CD4-positive, alpha-beta T cell treated with Interferon gamma for 1 hour (primary cell): ENCODE data around the gene MRPS34.
"Not testable (repeated sequence)": the region's sequence is repeated elsewhere in the genome, so short reads cannot be mapped to it uniquely, and the experiment has no call there.

Experiments used
- DNase-seq: peaks from one replicate; pipeline ENCODE4 v3.0.0-alpha.2; 2020

Gene MRPS34

DNA sequence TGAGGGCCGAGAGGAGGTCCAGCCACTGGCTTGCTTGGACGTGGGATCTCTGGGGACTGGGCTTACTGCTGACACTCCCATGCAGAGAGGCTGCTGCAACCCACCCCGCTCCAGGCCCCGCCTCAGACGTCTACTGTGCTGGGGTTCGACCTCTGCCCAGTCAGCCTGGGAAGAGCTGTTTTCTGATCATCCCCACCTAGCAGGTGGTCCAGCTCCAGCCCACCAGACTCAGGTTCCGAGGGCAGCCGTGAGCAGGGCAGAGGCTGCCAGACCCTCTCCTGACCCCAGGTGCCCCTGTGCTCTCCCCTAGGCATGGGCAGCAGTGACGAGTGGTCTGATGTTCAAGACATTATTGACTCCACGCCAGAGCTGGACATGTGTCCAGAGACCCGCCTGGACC, 25.0 kb downstream of the MRPS34 start:
- DNase-seq: no peak

DNA sequence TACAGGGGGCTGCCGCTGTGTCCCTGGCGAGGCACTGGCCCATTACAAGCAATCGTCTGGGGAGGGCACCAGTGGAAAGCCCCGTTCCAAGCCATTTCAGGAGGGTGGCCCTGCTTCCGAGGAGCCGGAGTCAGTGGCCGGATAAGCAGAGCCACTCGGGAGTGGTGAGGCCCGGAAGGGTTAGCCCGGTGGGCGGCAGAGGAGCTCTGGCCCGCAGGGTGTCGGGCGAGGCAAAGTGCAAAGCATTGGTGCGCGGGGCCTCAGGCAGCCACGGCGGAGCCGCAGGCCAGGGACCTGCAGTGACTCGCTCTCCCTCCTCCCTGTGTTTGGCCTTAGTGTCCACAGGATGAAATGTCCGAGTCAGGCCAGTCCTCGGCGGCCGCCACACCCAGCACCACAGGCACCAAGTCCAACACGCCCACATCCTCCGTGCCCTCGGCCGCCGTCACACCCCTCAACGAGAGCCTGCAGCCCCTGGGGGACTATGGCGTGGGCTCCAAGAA, 26.2 kb downstream of the MRPS34 start:
- no peak for DNase-seq

DNA sequence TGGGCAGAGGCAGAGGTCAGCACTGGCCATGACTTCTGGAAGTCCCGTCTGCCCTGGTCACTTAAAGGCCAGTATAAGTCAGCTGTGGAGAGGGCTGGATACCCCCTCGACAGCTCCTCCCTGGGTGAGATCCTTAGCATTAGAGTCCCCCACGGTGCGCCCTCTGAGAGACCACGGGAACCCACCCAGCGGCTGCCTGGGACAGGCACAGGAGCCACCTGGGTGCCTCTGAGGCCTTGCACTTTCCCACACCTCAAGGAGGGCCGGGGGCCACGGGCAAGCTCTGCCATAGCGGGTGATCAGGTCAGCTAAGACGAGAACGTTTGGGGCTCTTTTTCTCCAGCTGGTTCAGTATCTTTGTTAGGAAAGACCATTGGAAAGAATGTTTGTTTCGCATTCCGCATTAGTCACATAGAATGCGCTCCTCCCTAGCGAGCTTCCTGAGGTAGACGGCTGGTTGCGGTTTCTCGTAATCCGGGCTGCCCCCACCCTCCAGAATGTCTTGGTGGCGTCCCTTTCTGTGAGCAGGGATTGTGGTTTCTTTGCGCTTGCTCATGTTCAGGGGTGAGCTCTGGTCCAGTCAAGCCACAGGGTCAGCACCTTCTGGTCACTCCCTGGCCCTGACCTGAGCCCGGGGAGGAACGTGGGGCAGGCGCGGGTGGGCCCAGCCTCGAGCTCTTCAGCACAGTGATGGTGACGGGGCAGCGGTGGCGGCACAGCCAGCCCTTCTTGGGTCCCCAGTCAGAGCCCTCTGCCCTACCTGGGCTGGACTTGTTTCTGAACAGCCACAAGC, 26.8 kb downstream of the MRPS34 start:
- no peak for DNase-seq

DNA sequence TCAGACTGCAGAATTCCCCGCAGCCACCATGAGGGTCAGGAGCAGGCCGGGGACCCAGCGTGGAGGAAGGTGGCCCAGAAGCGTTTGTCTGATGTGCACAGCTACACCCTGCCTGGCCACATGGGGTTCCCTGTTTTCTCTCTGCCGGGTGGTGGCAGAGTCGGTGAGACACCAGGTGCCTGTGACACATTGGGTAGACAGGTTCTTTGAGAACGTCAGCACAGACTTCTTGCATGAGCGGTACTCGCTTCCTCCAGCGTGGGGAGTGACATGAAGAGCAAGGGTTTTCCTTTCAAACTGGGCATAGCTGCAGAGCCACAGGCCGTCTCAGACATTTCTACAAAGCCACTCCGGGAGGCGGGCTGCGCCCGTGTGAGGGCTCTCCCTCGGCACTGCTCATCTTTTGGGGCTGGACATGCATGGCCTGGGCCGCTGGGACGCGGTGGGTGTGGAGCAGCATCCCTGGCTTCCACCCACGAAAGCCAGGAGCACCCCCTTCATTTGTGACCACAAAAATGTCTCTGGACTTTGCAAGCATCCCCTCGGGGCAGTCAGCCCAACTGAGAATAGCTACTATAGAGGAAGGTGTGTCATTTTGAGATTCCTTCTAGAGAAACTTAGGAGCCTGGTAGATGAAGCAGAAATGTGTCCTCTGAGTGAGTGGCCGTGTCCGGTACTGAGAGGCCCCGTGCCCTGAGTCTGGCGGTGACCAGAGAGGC, 27.6 kb downstream of the MRPS34 start:
- no peak for DNase-seq

DNA sequence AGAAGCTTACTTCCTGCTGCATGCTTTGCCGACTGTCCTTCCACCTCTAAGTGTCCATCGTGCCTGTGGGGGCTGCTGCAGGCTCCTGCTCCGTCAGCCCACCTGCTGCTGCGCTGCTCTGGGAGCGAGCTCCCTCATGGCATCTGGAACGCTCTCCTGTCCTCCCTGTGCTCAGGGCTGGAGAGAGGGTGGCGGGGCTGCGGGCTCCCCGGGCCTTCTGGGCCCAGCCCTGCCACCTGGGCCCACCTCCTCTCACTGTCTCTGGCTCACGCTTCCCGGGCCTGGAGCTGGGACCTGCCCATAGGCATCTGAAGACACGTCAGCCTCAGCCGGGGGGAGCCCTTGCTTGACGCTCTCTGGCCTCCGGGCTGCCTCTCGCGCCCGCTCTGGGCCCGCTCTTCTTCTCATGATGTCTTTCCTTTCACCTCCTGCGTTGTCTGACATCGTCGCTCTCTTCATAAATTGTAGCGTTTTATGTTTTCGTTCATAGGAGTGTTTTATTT, 28.5 kb downstream of the MRPS34 start:
- DNase-seq: no peak

DNA sequence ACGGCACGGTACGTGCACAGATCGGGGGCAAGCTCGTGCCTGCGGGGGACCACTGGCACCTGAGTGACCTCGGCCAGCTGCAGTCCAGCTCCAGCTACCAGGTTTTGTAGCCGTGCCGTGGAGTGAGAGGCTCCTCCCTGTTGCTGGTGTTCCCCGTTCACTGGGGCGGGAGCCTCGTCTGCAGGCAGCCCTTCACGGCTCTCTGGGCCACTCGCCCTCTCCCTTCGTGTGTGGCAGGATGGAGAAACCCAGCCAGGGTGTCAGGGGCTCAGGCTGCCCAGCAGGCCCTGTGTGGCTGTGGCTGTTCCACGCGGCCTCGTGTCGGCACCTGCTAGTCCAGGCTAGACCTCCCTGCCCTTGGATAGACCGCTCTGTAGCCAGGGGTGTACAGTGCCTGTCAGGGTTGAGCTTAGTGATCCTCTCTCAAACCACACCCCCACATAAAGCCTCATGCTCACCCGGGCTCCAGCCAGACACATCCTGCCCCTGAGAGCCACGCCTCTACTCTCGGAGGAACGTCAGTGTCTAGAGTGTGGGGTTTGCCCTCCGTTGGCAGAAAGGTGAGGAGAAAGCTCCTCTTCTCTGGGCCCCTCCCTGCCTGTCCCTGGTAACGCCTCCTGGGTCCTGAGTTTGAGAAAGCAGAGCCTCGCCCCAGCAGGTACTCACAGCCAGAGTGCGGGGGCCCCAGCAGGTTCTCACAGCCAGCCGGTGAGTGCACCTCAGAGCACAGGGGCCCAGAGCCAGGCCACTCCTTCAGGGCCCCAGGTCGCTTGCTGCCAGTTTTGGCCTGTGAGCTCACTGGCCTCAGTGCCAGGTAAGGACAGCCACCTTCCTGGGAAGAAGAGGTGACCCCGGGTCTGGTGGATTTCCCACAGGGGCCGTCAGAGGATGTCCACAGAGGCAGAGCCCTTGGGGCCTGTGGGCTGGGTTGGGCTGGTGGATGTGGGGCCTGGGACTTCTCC, 29.3 kb downstream of the MRPS34 start:
- DNase-seq: no peak

DNA sequence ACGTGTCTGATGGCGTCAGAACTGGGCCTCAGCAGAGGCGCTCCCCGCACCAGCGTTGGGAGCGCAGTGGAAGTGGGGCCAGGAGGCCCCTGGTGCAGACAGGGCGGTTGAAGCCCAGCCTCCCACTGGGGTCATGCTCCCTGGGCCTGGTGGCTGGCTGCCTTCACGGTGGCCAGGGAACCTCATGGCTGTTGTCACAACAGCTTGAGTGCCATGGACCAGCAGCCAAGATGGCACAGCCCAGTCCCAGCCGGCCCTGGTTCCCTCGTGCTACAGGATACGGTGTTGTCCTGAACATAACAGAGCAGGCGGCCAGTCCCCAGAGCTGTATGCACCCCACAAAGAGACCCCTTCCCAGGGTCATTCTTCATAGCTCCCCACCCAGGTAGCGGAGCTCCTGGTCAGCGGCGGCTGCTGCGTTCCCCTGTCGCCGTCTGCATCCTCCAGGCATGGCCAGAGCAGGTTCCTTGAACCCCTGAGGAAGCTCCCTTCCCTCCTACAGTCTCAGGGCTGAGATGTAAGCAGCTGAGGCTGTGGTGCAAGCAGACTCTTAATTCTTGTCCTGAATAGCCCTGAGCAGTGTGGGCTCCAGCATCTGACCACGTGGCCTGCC, 31.3 kb downstream of the MRPS34 start:
- no peak for DNase-seq

DNA sequence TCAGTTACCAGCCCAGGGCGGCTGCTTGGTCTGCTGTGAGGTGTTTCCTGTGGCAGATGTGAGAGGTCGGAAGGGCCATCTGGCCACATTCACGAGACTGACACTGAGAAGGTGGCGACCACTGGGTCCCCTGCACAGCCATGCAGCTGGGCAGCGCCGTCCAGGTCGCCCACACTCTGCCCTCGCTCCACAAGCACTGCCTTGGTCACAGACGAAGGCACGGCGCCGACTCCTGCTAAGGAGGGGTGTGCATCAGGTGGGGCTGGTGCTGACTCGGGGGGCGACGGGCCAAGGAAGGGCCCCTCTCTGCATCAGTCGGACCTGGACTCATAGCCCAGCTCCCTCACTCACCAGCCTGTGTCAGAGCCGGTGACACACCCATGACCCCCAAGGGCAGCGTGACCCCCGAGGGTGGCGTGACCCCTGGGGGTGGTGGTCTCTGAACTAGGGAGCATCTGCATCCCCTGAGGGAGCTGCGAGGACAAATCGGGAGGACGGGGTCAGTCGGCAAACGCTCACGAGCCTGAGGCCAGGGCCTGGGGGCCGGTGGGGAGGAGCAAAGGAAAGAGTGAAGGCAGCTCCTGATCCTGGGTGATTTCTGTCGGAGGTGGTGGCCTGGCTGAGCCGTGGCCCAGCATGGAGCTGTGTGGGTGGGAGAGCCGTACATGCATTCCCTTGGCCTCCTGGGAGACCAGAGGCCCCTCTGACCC, 32.0 kb downstream of the MRPS34 start:
- DNase-seq: no peak

DNA sequence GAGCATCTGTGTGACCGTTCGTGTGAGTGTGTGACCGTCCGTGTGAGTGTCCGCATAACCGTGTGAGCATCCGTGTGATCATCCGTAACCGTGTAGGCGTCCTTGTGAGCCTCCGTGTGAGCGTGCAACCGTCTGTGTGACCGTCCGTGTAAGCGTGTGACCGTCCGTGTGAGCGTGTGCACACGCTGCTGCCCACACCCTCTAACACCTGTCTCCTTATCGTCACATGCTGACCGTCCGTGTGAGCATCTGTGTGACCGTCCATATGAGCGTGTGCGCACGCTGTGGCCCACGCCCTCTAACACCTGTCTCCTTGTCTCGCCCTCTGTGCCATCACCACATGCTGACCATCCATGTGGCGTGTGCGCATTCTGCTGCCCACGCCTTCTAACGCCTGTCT, 32.7 kb downstream of the MRPS34 start:
- DNase-seq: no peak

DNA sequence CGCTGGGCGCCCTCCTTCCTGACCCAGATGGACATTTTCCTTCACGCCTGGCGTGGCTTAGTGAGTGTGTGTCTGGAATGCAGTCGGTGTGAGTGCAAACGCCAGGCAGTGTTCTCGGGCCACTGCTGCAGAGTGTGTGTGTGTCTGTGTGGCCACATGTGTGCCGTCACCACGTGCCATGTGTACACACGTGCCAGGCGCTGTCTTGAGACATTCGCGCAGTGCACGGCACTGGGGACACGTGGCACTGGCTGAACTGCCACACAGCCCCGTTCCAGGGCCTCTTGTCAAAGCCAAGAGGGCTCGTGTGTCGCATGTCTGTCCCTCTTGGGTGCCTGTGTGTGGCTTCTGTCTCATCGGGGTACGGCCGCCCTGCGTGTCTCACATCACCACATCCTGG, 38.1 kb downstream of the MRPS34 start:
- DNase-seq: no peak

DNA sequence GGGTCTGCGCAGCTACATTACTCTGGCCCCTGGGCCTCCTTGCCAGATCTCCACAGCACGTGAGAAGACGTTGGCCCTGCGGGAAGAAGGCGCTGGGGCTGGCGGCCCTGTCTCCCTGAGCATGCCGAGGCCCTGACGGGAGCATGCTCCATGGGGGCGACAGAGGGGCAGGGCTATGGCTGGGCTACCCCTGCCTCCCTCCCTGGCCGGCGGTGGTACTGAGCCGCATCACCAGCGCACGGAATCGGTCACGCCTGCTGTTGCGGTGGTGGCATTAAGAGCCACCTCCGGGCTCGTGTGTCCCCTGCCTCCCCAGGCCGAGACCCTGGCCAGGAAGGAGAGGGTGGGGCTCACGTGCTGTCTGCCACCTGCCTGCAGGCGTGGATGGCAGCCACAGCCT, 38.8 kb downstream of the MRPS34 start:
- DNase-seq: no peak

DNA sequence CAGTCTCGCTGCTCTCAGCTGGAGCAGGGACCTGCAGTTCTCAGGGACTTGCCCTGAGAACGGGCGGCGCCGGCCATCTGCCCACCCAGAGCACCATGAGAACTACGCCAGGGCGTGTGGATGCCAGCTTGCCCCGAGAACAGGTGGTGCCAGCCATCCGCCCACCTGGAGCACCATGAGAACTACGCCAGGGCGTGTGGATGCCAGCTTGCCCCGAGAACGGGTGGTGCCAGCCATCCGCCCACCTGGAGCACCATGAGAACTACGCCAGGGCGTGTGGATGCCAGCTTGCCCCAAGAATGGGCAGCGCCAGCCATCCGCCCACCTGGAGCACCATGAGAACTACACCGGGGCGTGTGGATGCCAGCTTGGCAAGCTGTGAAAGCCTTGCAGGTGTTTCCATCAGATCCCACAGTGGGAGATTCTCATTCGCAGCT, 40.4 kb downstream of the MRPS34 start:
- DNase-seq: not testable (repeated sequence)

DNA sequence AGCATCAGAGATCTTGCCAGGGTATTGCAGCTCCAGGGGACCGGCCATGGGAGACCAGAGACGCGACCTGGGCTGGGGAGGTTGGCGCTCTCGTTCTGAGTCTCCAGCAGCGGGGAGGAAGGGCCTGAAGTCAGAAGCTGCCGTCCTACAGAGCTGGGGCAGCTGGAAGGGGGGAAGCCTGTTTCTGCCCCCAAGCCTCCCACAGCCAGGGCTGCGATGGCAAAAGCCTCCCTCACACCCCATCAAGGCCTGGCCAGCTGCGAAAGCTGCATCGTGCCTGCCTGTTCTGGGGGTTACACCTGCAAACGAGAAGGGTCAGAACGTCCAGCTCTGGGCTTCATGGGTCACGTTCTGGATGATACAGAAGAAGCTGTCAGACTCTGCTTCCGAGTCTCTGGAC, 40.9 kb downstream of the MRPS34 start:
- no peak for DNase-seq

DNA sequence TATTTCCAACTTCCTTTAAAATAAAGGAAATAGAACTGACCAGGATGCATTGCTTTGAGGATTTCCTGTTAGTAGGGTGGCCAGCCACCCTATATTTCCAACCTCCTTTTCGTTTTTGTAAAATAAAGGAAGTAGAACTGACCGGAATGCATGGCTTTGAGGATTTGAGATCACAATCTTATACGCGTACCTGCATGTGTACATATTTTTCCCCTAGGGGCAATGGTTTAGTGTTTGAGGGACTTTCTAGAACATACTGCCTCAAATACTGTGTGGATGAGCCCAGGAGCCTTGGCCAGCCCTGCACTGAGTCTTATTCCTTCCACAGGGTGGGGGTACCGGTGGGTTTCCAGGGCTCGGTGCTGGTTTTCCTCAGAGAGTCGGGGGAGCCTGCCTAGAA, 41.3 kb downstream of the MRPS34 start:
- no peak for DNase-seq

DNA sequence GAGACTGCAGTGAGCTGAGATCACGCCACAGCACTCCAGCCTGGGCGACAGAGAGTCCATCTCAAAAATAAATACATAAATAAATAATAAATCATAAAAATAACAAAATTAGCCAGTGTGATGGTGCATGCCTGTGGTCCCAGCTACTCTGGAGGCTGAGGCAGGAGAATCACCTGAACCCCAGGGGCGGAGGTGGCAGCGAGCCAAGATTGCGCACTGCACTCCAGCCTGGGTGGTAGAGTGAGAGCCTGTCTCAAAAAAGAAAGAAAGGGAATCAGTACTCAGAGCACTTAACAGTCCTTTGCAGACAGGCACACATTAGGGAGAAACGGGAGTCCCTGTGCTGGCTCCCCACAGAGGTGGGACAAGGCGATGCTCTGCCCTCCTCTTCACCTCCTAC, 41.9 kb downstream of the MRPS34 start:
- DNase-seq: no peak

DNA sequence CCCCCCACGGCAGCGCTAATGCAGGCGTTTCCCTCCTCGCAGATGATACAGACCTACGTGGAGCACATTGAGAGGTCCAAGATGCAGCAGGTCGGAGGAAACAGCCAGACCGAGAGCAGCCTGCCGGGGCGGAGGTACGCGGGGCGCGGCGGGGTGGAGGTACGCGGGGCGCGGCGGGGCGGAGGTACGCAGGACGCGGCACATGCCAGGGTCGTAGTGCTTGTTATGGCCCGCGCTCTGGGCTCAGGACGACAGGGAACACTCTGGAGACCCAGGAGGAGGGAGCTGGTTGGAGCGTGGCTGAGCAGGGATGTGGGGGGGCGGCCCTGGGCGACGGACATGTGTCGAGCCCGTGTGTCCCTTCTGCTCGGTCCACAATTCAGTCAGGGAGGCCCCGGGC, 43.5 kb downstream of the MRPS34 start:
- DNase-seq: no peak

DNA sequence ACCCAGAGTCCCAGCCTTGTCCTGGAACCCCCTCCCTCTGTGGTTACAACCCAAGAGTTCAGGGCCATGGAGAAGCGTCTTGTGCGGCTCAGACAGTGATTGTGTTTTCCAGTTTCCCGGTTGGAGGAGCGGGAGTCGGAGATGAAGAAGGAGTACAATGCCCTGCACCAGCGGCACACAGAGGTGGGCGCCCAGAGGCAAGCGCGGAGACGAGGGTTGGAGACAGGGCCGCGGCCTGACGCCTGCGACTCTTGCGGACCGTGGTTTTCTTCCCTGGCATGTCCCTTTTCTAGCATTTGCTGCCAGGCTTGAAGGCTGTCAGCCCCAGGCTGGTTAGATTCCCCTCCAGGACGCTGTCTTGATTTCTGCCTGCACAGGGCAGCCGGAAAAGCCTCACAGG, 43.9 kb downstream of the MRPS34 start:
- DNase-seq: no peak

DNA sequence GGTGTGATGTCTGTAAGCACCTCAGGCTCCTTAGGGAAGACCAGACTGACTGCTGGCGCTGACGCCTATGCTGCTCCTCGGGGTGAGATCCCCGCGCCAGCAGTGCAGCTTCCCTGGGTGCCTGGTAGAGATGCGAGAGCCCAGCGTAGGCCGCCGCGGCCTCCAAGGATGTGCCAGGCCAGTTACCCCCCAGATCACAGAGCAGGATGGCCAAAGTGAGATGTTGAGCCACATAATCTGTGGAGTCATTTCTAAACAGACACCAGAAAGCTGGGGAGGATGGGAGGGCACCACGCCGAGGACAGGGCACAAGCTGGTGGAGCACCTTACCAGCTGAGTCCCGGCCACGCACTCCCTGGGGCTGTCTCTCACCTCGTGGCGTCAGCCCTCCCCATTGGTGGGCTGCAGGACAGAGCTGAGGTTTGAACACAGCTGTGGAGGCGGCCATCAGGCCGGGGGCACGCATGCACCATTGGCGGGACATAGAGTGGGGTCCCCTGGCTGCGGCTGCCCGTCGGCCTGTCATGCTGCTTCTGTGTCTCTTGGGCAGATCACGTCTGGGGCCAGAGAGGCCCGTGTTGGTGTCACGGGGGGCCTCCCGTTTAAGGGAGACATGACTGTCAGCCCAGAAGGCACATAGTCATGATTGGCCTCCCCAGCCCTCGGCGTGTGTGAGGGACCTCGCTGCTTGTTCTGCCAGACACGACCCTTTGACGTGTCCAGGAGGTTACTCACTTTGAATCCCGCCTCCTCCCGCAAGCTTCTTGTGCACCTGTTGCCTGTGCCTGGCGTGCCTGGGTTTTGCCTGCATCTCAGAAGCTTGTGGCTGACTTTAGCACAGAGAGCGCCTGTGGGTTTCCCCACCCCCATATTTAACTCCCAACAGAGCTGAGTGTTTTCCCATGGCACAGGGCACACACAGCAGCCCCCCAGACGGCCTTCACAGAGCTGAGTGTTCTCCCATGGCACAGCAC, 45.0 kb downstream of the MRPS34 start:
- DNase-seq: no peak

DNA sequence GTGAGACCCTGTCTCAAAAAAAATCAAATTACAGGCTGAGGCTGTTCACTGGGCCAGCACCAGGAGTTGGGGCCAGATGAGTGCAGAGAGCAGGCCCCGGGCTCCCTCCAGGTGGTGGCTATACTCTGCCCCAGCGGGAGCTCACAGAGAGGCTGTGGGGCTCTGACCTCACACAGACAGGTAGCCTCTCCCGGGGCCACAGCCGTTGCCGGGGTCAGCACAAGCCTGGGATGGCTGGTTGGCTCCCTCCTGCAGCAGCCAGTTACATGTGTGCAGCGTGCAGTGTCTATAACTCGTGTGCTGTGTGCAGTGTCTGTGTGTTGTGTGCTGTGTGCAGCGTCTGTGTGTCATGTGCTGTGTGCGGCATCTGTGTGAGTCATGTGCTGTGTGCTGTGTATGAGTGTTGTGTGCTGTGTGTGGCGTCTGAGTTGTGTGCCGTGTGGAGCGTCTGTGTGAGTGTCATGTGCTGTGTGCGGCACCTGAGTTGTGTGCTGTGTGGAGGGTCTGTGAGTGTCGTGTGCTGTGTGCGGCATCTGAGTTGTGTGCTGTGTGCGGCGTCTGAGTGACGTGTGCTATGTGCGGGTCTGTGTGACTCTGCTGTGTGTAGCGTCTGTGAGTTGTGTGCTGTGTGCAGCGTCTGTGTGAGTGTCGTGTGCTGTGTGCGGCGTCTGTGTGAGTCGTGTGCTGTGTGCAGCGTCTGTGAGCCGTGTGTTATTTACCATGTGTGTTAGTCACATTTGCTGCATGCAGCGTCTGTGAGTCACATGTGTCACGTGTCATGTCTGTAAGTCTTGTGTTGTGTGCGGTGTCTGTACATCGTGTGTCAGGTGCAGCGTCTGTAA, 46.1 kb downstream of the MRPS34 start:
- no peak for DNase-seq

DNA sequence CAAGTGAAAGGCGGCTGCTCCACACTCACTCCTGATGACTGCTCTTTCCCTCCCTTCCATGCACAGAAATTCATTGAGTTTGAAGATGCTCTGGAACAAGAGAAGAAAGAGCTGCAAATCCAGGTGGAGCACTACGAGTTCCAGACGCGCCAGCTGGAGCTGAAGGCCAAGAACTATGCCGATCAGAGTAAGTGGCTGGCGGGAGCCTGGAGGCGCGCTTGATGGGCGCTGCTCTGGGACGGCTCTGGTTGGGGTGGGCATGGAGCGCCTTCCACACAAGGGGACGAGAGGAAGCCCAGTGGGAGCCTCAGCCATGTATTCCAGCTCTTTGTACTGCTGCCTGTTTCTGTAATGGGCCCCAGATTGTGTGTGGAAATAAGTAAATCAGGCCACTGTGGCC, 48.4 kb downstream of the MRPS34 start:
- DNase-seq: no peak
